ENCODE measurements around the gene TRAK2.
"Not testable (repeated sequence)": the region's sequence is repeated elsewhere in the genome, so short reads cannot be mapped to it uniquely, and the experiment has no call there.

The TRAK2 gene

GRCh38 chr2:201448701-201449100 is 2.6 kb downstream of the TRAK2 start:
- DNase-seq (ENCODE audit: low spot score) = peak; percentile 24

GRCh38 chr2:201448061-201448460 is 3.2 kb downstream of the TRAK2 start:
- peak; percentile 47 for DNase-seq (ENCODE audit: low spot score)

- peak; percentile 13 for DNase-seq (ENCODE audit: low spot score)
Observed at GRCh38 chr2:201447086-201447485, 4.2 kb downstream of the TRAK2 start.

- no peak for DNase-seq (ENCODE audit: low spot score)
Observed at GRCh38 chr2:201444746-201445465, 6.4 kb downstream of the TRAK2 start.

GRCh38 chr2:201441409-201441808 is 9.8 kb downstream of the TRAK2 start:
- DNase-seq (ENCODE audit: low spot score) = no peak

GRCh38 chr2:201440182-201440581 is 11.1 kb downstream of the TRAK2 start:
- no peak for DNase-seq (ENCODE audit: low spot score)

GRCh38 chr2:201439336-201439922 is 11.8 kb downstream of the TRAK2 start:
- not testable (repeated sequence) for DNase-seq (ENCODE audit: low spot score)

GRCh38 chr2:201436141-201436540 is 15.1 kb downstream of the TRAK2 start:
- no peak for DNase-seq (ENCODE audit: low spot score)

- DNase-seq (ENCODE audit: low spot score) = no peak
Observed at GRCh38 chr2:201433394-201433995, 17.8 kb downstream of the TRAK2 start.

- DNase-seq (ENCODE audit: low spot score) = no peak
Observed at GRCh38 chr2:201432621-201433393, 18.5 kb downstream of the TRAK2 start.

- peak; percentile 56 for DNase-seq (ENCODE audit: low spot score)
Observed at GRCh38 chr2:201432038-201432620, 19.1 kb downstream of the TRAK2 start.

GRCh38 chr2:201430839-201431238 is 20.4 kb downstream of the TRAK2 start:
- no peak for DNase-seq (ENCODE audit: low spot score)

- not testable (repeated sequence) for DNase-seq (ENCODE audit: low spot score)
Observed at GRCh38 chr2:201430322-201430721, 20.9 kb downstream of the TRAK2 start.

GRCh38 chr2:201429835-201430234 is 21.4 kb downstream of the TRAK2 start:
- DNase-seq (ENCODE audit: low spot score) = not testable (repeated sequence)

GRCh38 chr2:201428366-201428765 is 22.9 kb downstream of the TRAK2 start:
- DNase-seq (ENCODE audit: low spot score) = not testable (repeated sequence)

GRCh38 chr2:201425952-201426351 is 25.3 kb downstream of the TRAK2 start:
- DNase-seq (ENCODE audit: low spot score) = no peak

- DNase-seq (ENCODE audit: low spot score) = peak; percentile 64
Observed at GRCh38 chr2:201420442-201421113, 30.7 kb downstream of the TRAK2 start.

- DNase-seq (ENCODE audit: low spot score) = no peak
Observed at GRCh38 chr2:201419986-201420385, 31.3 kb downstream of the TRAK2 start.

- DNase-seq (ENCODE audit: low spot score) = peak; percentile 16
Observed at GRCh38 chr2:201419057-201419635, 32.1 kb downstream of the TRAK2 start.

GRCh38 chr2:201415149-201415548 is 36.1 kb downstream of the TRAK2 start:
- no peak for DNase-seq (ENCODE audit: low spot score)

Data from activated CD4-positive, alpha-beta T cell treated with anti-CD3 and anti-CD28 coated beads, Interleukin-2, Interleukin-4, amounts not matched to agents 100 ng/mL and 50 ng/mL, durations not matched to agents 16 hours and 8 hours (primary cell).